Measurements from ENCODE around the gene PCDHA6.
A peak's percentile ranks its signal among the peaks of the same experiment; 100 is the strongest.
"Not testable (repeated sequence)": the region's sequence is repeated elsewhere in the genome, so short reads cannot be mapped to it uniquely, and the experiment has no call there.

PCDHA6 gene

GRCh38 chr5:140800816-140801493, 26.8 kb upstream of the PCDHA6 start, which contains the start of gene PCDHA3:
TSS of gene PCDHA3 (plus strand) at chr5:140801057.
- Histone ChIP-seq H3K9ac (ENCODE audit: low read length) (no peak within 1 kb of the TSS), H3K4me3 (ENCODE audit: low read length) (peak within 1 kb of the TSS; percentile 69), H3K9me3 (ENCODE audit: control insufficient read depth, low read length) (peaks cover 33% of the 10 kb centered on the region), H3K27me3 (replicated peaks; ENCODE audit: control insufficient read depth, insufficient read depth, low read length) (no peaks in the 10 kb centered on the region), H3K4me1 (ENCODE audit: control insufficient read depth, insufficient read depth, low read length) (no peaks in the 10 kb centered on the region), H3K36me3 (ENCODE audit: control insufficient read depth, insufficient read depth, low read length, severe bottlenecking) (no peaks in the 10 kb centered on the region)
- peak; percentile 2 for DNase-seq (ENCODE audit: low read depth)

GRCh38 chr5:140801494-140801841, 26.3 kb upstream of the PCDHA6 start:
- H3K9ac ChIP-seq (ENCODE audit: low read length), result no peak overlapping the region
- no peaks in the 10 kb centered on the region for H3K4me1 ChIP-seq (ENCODE audit: control insufficient read depth, insufficient read depth, low read length)
- H3K9me3 ChIP-seq (ENCODE audit: control insufficient read depth, low read length), result peaks cover 31% of the 10 kb centered on the region
- H3K27me3 ChIP-seq (replicated peaks; ENCODE audit: control insufficient read depth, insufficient read depth, low read length), result no peaks in the 10 kb centered on the region
- H3K4me3 ChIP-seq (ENCODE audit: low read length), result peak overlapping the region; percentile 69
- H3K36me3 ChIP-seq (ENCODE audit: control insufficient read depth, insufficient read depth, low read length, severe bottlenecking), result no peaks in the 10 kb centered on the region
- no peak for DNase-seq (ENCODE audit: low read depth)

- not testable (repeated sequence) for H3K4me3 ChIP-seq (ENCODE audit: low read length); DNase-seq (ENCODE audit: low read depth); H3K4me1 ChIP-seq (ENCODE audit: control insufficient read depth, insufficient read depth, low read length); H3K9ac ChIP-seq (ENCODE audit: low read length); H3K36me3 ChIP-seq (ENCODE audit: control insufficient read depth, insufficient read depth, low read length, severe bottlenecking); H3K27me3 ChIP-seq (replicated peaks; ENCODE audit: control insufficient read depth, insufficient read depth, low read length)
- peaks cover 33% of the 10 kb centered on the region for H3K9me3 ChIP-seq (ENCODE audit: control insufficient read depth, low read length)
These were observed 25.4 kb upstream of the PCDHA6 start for GRCh38 chr5:140802381-140802780.

- no peak overlapping the region for H3K4me3 ChIP-seq (ENCODE audit: low read length)
- H3K9me3 ChIP-seq (ENCODE audit: control insufficient read depth, low read length), result peaks cover 33% of the 10 kb centered on the region
- no peaks in the 10 kb centered on the region for H3K4me1 ChIP-seq (ENCODE audit: control insufficient read depth, insufficient read depth, low read length)
- H3K36me3 ChIP-seq (ENCODE audit: control insufficient read depth, insufficient read depth, low read length, severe bottlenecking), result no peaks in the 10 kb centered on the region
- H3K27me3 ChIP-seq (replicated peaks; ENCODE audit: control insufficient read depth, insufficient read depth, low read length), result no peaks in the 10 kb centered on the region
- no peak for DNase-seq (ENCODE audit: low read depth)
- H3K9ac ChIP-seq (ENCODE audit: low read length), result no peak overlapping the region
These were observed 24.9 kb upstream of the PCDHA6 start for GRCh38 chr5:140802781-140803271.

- DNase-seq (ENCODE audit: low read depth), result no peak
- Histone ChIP-seq H3K4me1 (ENCODE audit: control insufficient read depth, insufficient read depth, low read length) (no peaks in the 10 kb centered on the region), H3K36me3 (ENCODE audit: control insufficient read depth, insufficient read depth, low read length, severe bottlenecking) (no peaks in the 10 kb centered on the region), H3K4me3 (ENCODE audit: low read length) (peak within 1 kb of the TSS; percentile 67), H3K9ac (ENCODE audit: low read length) (no peak within 1 kb of the TSS), H3K27me3 (replicated peaks; ENCODE audit: control insufficient read depth, insufficient read depth, low read length) (no peaks in the 10 kb centered on the region), H3K9me3 (ENCODE audit: control insufficient read depth, low read length) (peaks cover 24% of the 10 kb centered on the region)
These were observed 20.7 kb upstream of the PCDHA6 start, which contains the start of gene PCDHA4 for GRCh38 chr5:140806834-140807775. TSS of gene PCDHA4 (plus strand) at chr5:140807068.

- H3K9me3 ChIP-seq (ENCODE audit: control insufficient read depth, low read length), result peaks cover 17% of the 10 kb centered on the region
- H3K27me3 ChIP-seq (replicated peaks; ENCODE audit: control insufficient read depth, insufficient read depth, low read length); H3K9ac ChIP-seq (ENCODE audit: low read length); DNase-seq (ENCODE audit: low read depth); H3K36me3 ChIP-seq (ENCODE audit: control insufficient read depth, insufficient read depth, low read length, severe bottlenecking); H3K4me1 ChIP-seq (ENCODE audit: control insufficient read depth, insufficient read depth, low read length); H3K4me3 ChIP-seq (ENCODE audit: low read length): not testable (repeated sequence)
These were observed 19.4 kb upstream of the PCDHA6 start for GRCh38 chr5:140808241-140808888.

- no peak for DNase-seq (ENCODE audit: low read depth)
- H3K9me3 ChIP-seq (ENCODE audit: control insufficient read depth, low read length), result peaks cover 17% of the 10 kb centered on the region
- H3K4me3 ChIP-seq (ENCODE audit: low read length), result no peak overlapping the region
- H3K27me3 ChIP-seq (replicated peaks; ENCODE audit: control insufficient read depth, insufficient read depth, low read length), result no peaks in the 10 kb centered on the region
- no peaks in the 10 kb centered on the region for H3K36me3 ChIP-seq (ENCODE audit: control insufficient read depth, insufficient read depth, low read length, severe bottlenecking)
- no peak overlapping the region for H3K9ac ChIP-seq (ENCODE audit: low read length)
- no peaks in the 10 kb centered on the region for H3K4me1 ChIP-seq (ENCODE audit: control insufficient read depth, insufficient read depth, low read length)
These were observed 18.9 kb upstream of the PCDHA6 start for GRCh38 chr5:140808889-140809291.

GRCh38 chr5:140821375-140822280, 6.1 kb upstream of the PCDHA6 start, which contains the start of gene PCDHA5:
TSS of gene PCDHA5 (plus strand) at chr5:140821613.
- Histone ChIP-seq H3K4me3 (ENCODE audit: low read length) (no peak within 1 kb of the TSS), H3K36me3 (ENCODE audit: control insufficient read depth, insufficient read depth, low read length, severe bottlenecking) (no peaks in the 10 kb centered on the region), H3K9ac (ENCODE audit: low read length) (no peak within 1 kb of the TSS), H3K4me1 (ENCODE audit: control insufficient read depth, insufficient read depth, low read length) (no peaks in the 10 kb centered on the region), H3K27me3 (replicated peaks; ENCODE audit: control insufficient read depth, insufficient read depth, low read length) (no peaks in the 10 kb centered on the region), H3K9me3 (ENCODE audit: control insufficient read depth, low read length) (peaks cover 9% of the 10 kb centered on the region)
- DNase-seq (ENCODE audit: low read depth), result peak; percentile 43

GRCh38 chr5:140822281-140822629, 5.5 kb upstream of the PCDHA6 start:
- no peak for DNase-seq (ENCODE audit: low read depth)
- no peak overlapping the region for H3K9ac ChIP-seq (ENCODE audit: low read length)
- no peaks in the 10 kb centered on the region for H3K27me3 ChIP-seq (replicated peaks; ENCODE audit: control insufficient read depth, insufficient read depth, low read length)
- H3K9me3 ChIP-seq (ENCODE audit: control insufficient read depth, low read length), result peaks cover 6% of the 10 kb centered on the region
- H3K4me1 ChIP-seq (ENCODE audit: control insufficient read depth, insufficient read depth, low read length), result no peaks in the 10 kb centered on the region
- H3K4me3 ChIP-seq (ENCODE audit: low read length), result no peak overlapping the region
- no peaks in the 10 kb centered on the region for H3K36me3 ChIP-seq (ENCODE audit: control insufficient read depth, insufficient read depth, low read length, severe bottlenecking)

- H3K36me3 ChIP-seq (ENCODE audit: control insufficient read depth, insufficient read depth, low read length, severe bottlenecking); H3K4me1 ChIP-seq (ENCODE audit: control insufficient read depth, insufficient read depth, low read length); H3K27me3 ChIP-seq (replicated peaks; ENCODE audit: control insufficient read depth, insufficient read depth, low read length); DNase-seq (ENCODE audit: low read depth); H3K4me3 ChIP-seq (ENCODE audit: low read length); H3K9me3 ChIP-seq (ENCODE audit: control insufficient read depth, low read length); H3K9ac ChIP-seq (ENCODE audit: low read length): not testable (repeated sequence)
These were observed 4.8 kb upstream of the PCDHA6 start for GRCh38 chr5:140822969-140823368.

Measured in adipocyte (in vitro differentiated cells).